Heart right ventricle (tissue), 16 donors: Measurements from ENCODE around the gene OR8U1. TPM values are rescaled to one million over a fixed set of nuclear protein-coding genes. Genes with fewer than 3 reads are reported as not detected.
"Not testable (repeated sequence)": the region's sequence is repeated elsewhere in the genome, so short reads cannot be mapped to it uniquely, and the experiment has no call there.

Source experiments
- ATAC-seq, 8 donors: fragments of 200-7000 bp; cut with Tn5 transposase; one replicate each; pipeline ENCODE4 v1.9.1; 2020; ENCODE audit warnings: mild to moderate bottlenecking in 8 of 8, moderate library complexity in 8 of 8, moderate number of reproducible peaks in 1 of 8
- DNase-seq, 2 donors: peaks; one replicate each; pipeline ENCODE4 v3.0.0-alpha.2; 2020
- H3K27ac ChIP-seq, 10 donors: fragments of 200-600 bp; sonication (generic) in 2 of 10; one replicate each; pipeline versions ENCODE4 v1.5.0 to v1.8.0; 2020 to 2022; ENCODE audit warnings: mild to moderate bottlenecking in 3 of 10
- H3K27me3 ChIP-seq, 7 donors: fragments of 200-600 bp; one replicate each; pipeline ENCODE4 v1.8.0; 2021 to 2022; ENCODE audit warnings: mild to moderate bottlenecking in 2 of 7
- H3K36me3 ChIP-seq, 9 donors: fragments of 200-600 bp; sonication (generic) in 1 of 9; one replicate each; pipeline versions ENCODE4 v1.5.0 to v1.8.0; 2020 to 2022; ENCODE audit warnings: mild to moderate bottlenecking in 2 of 9
- H3K4me1 ChIP-seq, 9 donors: fragments of 200-600 bp; sonication (generic) in 1 of 9; one replicate each; pipeline versions ENCODE4 v1.5.0 to v1.8.0; 2020 to 2022; ENCODE audit warnings: mild to moderate bottlenecking in 4 of 9
- H3K4me3 ChIP-seq, 10 donors: fragments of 200-600 bp; sonication (generic) in 2 of 10; one replicate each; pipeline versions ENCODE4 v1.5.0 to v1.8.0; 2020 to 2022; ENCODE audit warnings: mild to moderate bottlenecking in 7 of 10, moderate library complexity in 2 of 10
- H3K9me3 ChIP-seq, 11 donors: fragments of 200-600 bp in 10 of 11; sonication (generic) in 2 of 11; one replicate each; pipeline versions ENCODE4 v1.5.0 to v1.8.0; 2013 to 2022; ENCODE audit warnings: mild to moderate bottlenecking in 2 of 11, control low read depth in 1 of 11, moderate library complexity in 1 of 11
- CTCF ChIP-seq, 9 donors: fragments of 200-600 bp; sonication (generic) in 2 of 9; IDR thresholded peaks; one replicate each; pipeline versions ENCODE4 v1.5.0 to v1.8.0; 2021 to 2022; ENCODE audit warnings: antibody characterized with exemption in 9 of 9, mild to moderate bottlenecking in 5 of 9, moderate library complexity in 1 of 9
- WGBS, 2 donors: extraction: QIAGEN DNeasy Blood & Tissue Kit; methylation state at CpG; one replicate each; pipeline ENCODE4 v1.1.7; 2013; ENCODE audit warnings: inconsistent platforms in 1 of 2; 5-methylcytosine and 5-hydroxymethylcytosine counted together
- intact Hi-C, 10 donors: fragments of 100-400 bp; cut with DNase I; formaldehyde crosslinking; loops; one replicate each; pipeline versions ENCODE4 v1.11.1 to v1.14.2; 2022
- polyA plus RNA-seq, 2 donors: library from polyadenylated mRNA; stranded (reverse); fragments of 200-250 nt; gene quantifications; one replicate each; pipeline ENCODE4 v1.2.3, GENCODE V29; 2013
- total RNA-seq, 10 donors: library from RNA; stranded (reverse); fragmentation: NEBNext Ultra II Directional in 3 of 10; extraction: Animal tissue kit (Norgen Biotek cat#: 25700) in 3 of 10; gene quantifications; one replicate each; pipeline versions ENCODE4 v1.2.1 to v1.2.4, GENCODE V29; 2021 to 2023
- donor health status: Arrhythmogenic right ventricular cardiomyopathy.
- donor health status: ischemic (EF 13 %, LVEDD 7.1; RV severe dilation, severe dysfunction).
- donor health status: healthy with polysubstance abuse.
- donor health status: DM: no; HTN: yes; CAD: no.
- donor health status: DM: no; HTN: no; CAD: no.
- donor health status: ischemic (EF 25% LVEDD 6.9; RV normal size, moderate dysfunction).
- donor health status: ischemic (EF 25% LVEDD 5.7; RV mildly dilated, moderate dysfunction).
- donor health status: healthy.
- donor health status: DM: yes; HTN: yes; CAD: no.
- donor health status: Ischemic cardiomyopathy.
- donor health status: ischemic (EF 35%, LVEDD 5.7; RV mildly dilated, moderate dysfunction).
- donor health status: nonischemic (EF 11% LVEDD 7.7; RV severe dilation, severe dysfunction).
- donor health status: DM: yes; HTN: yes; CAD: no.
- donor health status: PGD.
- donor health status: ischemic (EF 29% LVEDD 5.4; RV normal size, mild dysfunction).
- donor health status: nonischemic (EF 23%, LVEDD 6.1; RV moderate dilation, normal function).

OR8U1 gene
- total and polyA plus RNA-seq, 12 donors, result not detected

- ATAC-seq (no peak), DNase-seq (no peak)
- 63 to 67% methylated on average over 3 of the region's 3 CpGs for WGBS, 2 donors
- intact Hi-C loops, result no loop called here
- no peak overlapping the region for H3K4me3 ChIP-seq
- no peaks in the 10 kb centered on the region for H3K27me3 ChIP-seq
- no peaks in the 10 kb centered on the region for H3K4me1 ChIP-seq
- TF ChIP-seq CTCF (IDR thresholded peaks at IDR 0.05), result no peak
- no peak overlapping the region for H3K27ac ChIP-seq
- H3K36me3 ChIP-seq, result no peaks in the 10 kb centered on the region
- peaks cover 0 to 5% (median 0%) of the 10 kb centered on the region in 11 donors for H3K9me3 ChIP-seq
Observed at GRCh38 chr11:56396047-56396446, 20.6 kb downstream of the OR8U1 start.

GRCh38 chr11:56401858-56402461 lies 26.5 kb downstream of the OR8U1 start:
- peaks cover 0 to 46% (median 0%) of the 10 kb centered on the region in 11 donors for H3K9me3 ChIP-seq
- DNase-seq, H3K27me3 ChIP-seq, ATAC-seq, H3K27ac ChIP-seq, H3K4me3 ChIP-seq, intact Hi-C loops, H3K36me3 ChIP-seq, H3K4me1 ChIP-seq: not testable (repeated sequence)
- WGBS, 2 donors, result 92 to 94% methylated on average over 27 of the region's 27 CpGs

GRCh38 chr11:56404393-56404792 lies 29.0 kb downstream of the OR8U1 start:
- no peaks in the 10 kb centered on the region for H3K4me1 ChIP-seq
- intact Hi-C loops, result no loop called here
- TF ChIP-seq CTCF (IDR thresholded peaks at IDR 0.05), result no peak
- ATAC-seq (no peak), DNase-seq (no peak)
- 86 to 90% methylated on average over 2 of the region's 2 CpGs for WGBS, 2 donors
- H3K9me3 ChIP-seq, result peaks cover 0 to 46% (median 0%) of the 10 kb centered on the region in 11 donors
- no peak overlapping the region for H3K4me3 ChIP-seq
- H3K36me3 ChIP-seq, result no peaks in the 10 kb centered on the region
- no peak overlapping the region for H3K27ac ChIP-seq
- H3K27me3 ChIP-seq, result no peaks in the 10 kb centered on the region

- Histone ChIP-seq H3K4me3 (no peak overlapping the region), H3K27ac (no peak overlapping the region), H3K36me3 (no peaks in the 10 kb centered on the region), H3K27me3 (no peaks in the 10 kb centered on the region), H3K9me3 (peaks cover 0 to 2% (median 0%) of the 10 kb centered on the region in 11 donors), H3K4me1 (no peaks in the 10 kb centered on the region)
- intact Hi-C loops, result no loop called here
- ATAC-seq, result no peak
- no peak for TF ChIP-seq CTCF (IDR thresholded peaks at IDR 0.05)
- no peak for DNase-seq
Observed at GRCh38 chr11:56410801-56411200, 35.4 kb downstream of the OR8U1 start.

GRCh38 chr11:56412396-56412795 lies 37.0 kb downstream of the OR8U1 start, which contains the start of gene OR5AL1:
Gene OR5AL1, plus strand, starts transcription at chr11:56412696.
- no peak for TF ChIP-seq CTCF (IDR thresholded peaks at IDR 0.05)
- Histone ChIP-seq H3K36me3 (no peaks in the 10 kb centered on the region), H3K4me1 (no peaks in the 10 kb centered on the region), H3K27me3 (no peaks in the 10 kb centered on the region), H3K9me3 (no peaks in the 10 kb centered on the region), H3K4me3 (no peak within 1 kb of the TSS), H3K27ac (no peak within 1 kb of the TSS)
- ATAC-seq, result no peak
- intact Hi-C loops, result no loop called here
- DNase-seq, result no peak
- WGBS, 2 donors, result 62 to 78% methylated on average over 1 of the region's 1 CpG
